CD4-positive, alpha-beta T cell treated with Interleukin-15 for 1 hour (primary cell): ENCODE measurements around the gene VTI1B.
A peak's percentile ranks its signal among the peaks of the same experiment; 100 is the strongest.
"Not testable (repeated sequence)": the region's sequence is repeated elsewhere in the genome, so short reads cannot be mapped to it uniquely, and the experiment has no call there.

Experiments used
- DNase-seq: peaks from one replicate; pipeline ENCODE4 v3.0.0-alpha.2; 2020

The VTI1B gene, protein sequence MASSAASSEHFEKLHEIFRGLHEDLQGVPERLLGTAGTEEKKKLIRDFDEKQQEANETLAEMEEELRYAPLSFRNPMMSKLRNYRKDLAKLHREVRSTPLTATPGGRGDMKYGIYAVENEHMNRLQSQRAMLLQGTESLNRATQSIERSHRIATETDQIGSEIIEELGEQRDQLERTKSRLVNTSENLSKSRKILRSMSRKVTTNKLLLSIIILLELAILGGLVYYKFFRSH

DNA sequence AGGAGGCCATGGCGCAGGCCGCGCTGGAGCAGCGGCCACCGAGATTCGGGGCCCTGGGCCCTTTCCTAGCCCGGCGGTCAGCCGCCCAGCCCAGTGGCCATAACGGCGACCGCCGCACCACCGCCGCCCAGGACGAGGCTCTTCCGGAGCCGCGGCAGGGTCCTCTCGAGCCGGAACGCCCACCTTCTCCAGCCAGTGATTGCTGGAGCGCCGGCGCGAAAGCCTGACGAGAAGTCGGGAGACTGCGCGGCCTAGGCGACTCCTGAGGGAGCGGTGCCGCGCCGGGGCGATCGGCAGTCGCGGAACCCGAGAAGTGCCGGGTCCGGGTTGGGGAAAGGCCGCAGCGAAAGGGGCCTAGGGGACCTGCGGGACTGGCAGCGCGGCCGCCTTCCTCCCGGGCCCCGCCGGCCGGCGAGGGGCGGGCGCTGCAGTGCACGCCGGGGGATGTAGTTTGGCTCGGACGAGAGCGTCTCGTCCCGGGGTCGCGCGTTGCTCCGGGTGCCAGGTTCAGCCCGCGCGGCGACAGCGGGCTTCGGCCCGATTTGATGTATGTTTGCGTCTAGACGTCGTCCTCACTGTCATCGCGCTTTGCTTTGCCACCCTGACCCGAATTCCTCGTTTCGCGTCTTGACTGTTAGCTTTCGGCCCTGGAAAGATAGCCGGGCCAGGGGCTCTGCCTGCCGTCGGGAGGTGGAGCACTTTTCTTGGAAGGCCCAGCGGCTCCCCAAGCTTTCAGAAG, at the start of gene VTI1B:
Gene VTI1B, minus strand, starts transcription at position 153 of the 739 bp plus-strand sequence. Its CDS starts 143 bp downstream, at position 10.
- DNase-seq: peak; percentile 76

- no peak for DNase-seq
Measured at GRCh38 chr14:67722293-67722692, 47.9 kb upstream of the VTI1B start.

- no peak for DNase-seq
Measured at GRCh38 chr14:67721875-67722274, 47.4 kb upstream of the VTI1B start.

GRCh38 chr14:67719866-67720265, 45.4 kb upstream of the VTI1B start:
- no peak for DNase-seq

- DNase-seq: not testable (repeated sequence)
Measured at GRCh38 chr14:67719385-67719784, 45.0 kb upstream of the VTI1B start.

DNA sequence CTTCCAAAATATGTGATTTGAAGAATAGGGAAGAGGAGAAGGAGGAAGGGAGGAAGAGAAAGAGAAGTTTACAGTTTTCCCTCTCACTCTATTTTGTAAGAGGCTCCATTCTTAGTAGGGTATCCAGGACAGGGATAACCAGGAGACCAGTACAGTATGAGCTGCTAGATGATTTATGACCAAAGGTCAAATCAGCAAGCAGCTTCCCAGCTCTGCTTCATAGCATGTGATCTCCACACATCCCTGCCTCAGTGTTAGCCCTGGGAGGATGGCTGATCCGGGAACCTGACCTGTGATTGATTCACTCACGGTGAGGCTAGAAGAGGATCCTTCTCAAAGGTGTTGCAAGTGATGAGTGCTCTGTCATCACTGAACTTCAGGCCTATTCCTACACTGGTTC, 43.8 kb upstream of the VTI1B start:
- DNase-seq: no peak

GRCh38 chr14:67717048-67717447, 42.6 kb upstream of the VTI1B start:
- DNase-seq: no peak

GRCh38 chr14:67710209-67710608, 35.8 kb upstream of the VTI1B start:
- DNase-seq: no peak

DNA sequence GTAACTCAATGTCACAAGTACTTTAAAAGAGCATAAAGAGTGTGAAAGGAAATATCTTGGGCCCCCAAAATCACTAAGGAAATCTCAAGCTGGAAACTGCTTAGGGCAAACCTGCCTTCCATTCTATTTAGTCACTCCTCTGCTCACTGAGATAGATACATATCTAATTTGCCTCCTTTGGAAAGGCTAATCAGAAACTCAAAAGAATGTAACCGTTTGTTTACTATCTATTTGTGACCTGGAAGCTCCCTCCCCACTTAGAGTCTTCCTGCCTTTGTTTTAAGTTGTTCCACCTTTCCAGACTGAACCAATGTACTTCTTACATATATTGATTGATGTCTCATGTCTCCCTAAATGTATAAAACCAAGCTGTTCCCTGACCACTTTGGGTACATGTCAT, 35.4 kb upstream of the VTI1B start:
- DNase-seq: not testable (repeated sequence)

- DNase-seq: not testable (repeated sequence)
Measured at GRCh38 chr14:67709346-67709745, 34.9 kb upstream of the VTI1B start.

GRCh38 chr14:67705211-67705610, 30.8 kb upstream of the VTI1B start:
- no peak for DNase-seq

DNA sequence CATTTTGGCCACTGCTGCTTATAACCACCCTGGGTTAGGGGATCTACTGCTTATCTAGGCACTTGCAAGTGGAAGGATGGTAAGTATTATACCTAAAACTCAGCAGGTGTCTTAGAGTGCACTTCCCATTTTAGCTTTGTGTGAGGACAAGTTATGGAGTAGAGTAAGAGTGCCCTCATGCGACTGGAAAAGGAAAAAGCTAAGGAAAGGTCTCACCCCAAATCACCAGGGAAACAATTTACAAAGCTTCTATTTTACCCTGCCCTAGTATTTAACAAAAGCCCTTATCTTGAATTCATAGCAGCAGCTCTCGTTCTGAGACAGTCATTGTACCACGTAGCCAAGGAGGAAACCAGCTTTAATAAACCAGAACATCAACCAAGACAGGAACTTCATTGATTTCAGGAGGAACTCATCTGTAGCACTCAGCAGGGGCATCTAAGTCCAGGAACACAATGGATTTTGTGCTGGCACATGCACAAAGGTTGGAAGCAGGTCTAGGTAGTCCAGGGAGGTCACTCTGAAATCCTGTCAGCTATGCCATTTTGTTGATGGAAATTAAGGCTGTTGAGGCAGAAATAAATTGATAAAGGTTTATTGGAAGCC, 30.2 kb upstream of the VTI1B start:
- DNase-seq: peak; percentile 24

DNA sequence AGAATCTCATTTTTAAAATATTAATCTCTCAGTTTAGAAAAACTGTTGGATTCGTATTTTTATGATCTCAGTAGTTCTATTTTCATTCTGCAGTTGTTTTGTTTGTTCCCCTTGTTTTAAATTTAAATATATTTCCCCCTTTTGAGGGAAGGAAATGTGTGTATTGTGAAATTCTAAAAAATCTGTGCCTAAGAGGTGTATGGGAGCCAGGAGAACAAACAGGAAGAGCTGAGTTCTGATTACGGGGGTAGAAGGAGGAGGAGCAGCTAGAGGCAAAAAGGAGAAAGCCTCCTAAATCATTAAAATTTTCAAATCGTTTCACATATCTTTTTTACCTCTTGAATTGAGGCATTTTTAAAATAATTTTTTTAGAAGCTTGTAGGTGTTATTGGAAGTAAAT, 29.6 kb upstream of the VTI1B start:
- no peak for DNase-seq

DNA sequence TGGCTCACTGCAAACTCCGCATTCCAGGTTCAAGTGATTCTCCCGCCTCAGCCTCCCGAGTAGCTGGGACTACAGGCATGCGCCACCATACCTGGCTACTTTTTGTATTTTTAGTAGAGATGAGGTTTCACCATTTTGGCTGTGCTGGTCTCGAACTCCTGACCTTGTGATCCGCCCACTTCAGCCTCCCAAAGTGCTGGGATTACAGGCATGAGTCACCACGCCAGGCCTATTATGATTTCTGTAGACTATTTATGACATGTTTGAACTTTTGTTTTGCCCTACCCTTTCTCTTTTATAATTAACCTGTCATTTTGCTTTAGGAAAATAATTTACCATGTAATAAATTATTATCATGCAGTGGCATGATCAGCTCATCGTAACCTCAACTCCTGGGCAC, 27.1 kb upstream of the VTI1B start, which contains the start of gene RDH12:
Gene RDH12, plus strand, starts transcription at position 395 of the 400 bp plus-strand sequence. CDS start 20,757 bp downstream, outside the sequence.
- not testable (repeated sequence) for DNase-seq

GRCh38 chr14:67698179-67698578, 23.7 kb upstream of the VTI1B start:
- DNase-seq: no peak

DNA sequence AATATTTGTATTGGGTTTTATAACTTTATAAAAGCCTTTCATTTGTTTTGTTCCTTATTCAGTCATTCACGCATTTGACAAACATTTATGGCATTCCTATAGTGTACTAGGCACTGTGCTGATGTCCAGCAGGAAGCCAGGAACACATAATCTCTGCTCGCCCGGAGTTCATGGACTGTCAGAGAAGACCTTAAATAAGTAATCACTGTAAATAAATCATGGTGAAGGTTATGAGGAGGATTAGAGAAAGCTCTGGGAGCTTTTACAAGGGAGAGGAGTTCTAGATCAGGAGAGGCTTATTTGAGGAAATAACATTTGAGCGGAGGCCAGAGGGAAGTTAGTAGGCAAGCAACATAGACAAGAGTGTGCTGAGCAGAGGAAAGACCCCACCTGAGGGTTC, 22.6 kb upstream of the VTI1B start:
- no peak for DNase-seq

DNA sequence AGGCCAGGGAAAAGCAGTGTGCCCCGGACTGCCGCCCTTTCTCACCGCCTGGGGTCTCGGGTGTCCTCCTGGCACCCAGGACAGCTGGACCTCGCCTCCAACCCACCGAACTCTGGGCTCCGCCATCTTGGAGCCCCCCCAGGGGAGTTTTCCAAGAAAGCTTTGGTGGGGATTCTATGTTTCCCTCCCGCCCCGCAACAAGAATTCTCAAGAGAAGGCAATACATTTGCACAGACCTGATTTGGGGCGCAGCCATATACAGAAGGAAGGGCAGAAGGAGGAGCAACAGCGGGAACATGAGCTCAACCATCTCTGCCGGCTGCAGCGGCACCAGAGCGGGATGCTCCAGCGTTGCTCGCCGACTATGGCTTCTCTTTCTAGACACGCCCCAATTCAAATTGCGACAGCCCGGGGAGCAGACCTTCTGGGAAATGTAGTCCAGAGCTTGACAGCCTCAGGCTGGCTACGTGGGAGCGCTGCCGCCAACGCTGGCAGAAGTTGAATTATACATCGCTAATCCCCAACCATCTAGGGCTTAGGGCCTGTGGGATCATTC, 21.0 kb upstream of the VTI1B start, which contains the start of gene RDH11:
Gene RDH11, minus strand, starts transcription at position 371 of the 556 bp plus-strand sequence. Its CDS starts 61 bp downstream, at position 310.
- peak; percentile 86 for DNase-seq

DNA sequence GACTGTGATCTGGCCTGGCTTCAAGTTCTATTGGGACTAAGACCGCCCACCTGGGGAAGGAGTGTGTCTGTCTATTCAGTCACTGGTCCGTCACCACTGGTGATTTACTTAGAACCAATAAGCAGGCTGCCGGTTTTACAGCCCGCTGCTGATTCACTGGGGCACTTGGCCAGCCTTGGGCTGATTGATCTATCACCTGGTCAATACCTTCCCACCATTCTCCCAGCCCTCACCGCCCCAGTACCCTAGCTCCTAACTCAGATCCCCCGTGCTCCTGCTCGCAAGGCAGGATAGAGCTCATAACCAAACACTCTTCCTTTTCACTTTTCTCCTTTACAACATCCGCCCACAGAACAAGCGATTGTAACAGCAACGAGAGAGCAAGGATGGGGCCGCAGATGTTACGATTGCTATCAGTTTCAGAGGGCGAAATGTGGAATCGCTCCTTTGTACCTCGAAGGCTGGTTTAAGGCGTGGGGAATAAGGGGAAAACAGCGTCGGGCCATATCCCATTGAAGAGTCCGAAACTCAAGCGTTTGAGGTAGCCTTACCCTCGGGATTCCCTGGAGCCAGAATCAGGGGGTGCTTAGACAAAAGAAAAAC, 20.5 kb upstream of the VTI1B start:
- DNase-seq: peak; percentile 62

GRCh38 chr14:67690011-67690410, 15.6 kb upstream of the VTI1B start:
- no peak for DNase-seq

- DNase-seq: no peak
Measured at GRCh38 chr14:67683842-67684241, 9.4 kb upstream of the VTI1B start.

DNA sequence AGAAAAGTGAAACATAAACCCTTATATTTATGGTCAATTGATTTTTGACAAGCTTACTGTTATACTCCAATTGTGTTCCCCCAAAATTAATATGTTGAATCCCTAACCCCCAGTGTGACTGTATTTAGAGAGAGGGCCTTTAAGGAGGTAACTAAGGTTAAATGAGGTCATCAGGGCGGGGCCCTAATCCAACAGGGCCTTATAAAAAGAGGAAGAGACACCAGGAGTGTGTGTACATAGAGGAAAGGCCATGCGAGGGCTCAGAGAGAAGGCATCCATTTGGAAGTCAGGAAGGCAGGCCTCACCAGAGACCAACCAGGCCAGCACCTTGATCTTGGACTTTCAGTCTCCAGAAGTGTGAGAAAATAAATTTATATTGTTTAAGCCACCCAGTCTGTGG, 6.5 kb upstream of the VTI1B start:
- DNase-seq: peak; percentile 53

DNA sequence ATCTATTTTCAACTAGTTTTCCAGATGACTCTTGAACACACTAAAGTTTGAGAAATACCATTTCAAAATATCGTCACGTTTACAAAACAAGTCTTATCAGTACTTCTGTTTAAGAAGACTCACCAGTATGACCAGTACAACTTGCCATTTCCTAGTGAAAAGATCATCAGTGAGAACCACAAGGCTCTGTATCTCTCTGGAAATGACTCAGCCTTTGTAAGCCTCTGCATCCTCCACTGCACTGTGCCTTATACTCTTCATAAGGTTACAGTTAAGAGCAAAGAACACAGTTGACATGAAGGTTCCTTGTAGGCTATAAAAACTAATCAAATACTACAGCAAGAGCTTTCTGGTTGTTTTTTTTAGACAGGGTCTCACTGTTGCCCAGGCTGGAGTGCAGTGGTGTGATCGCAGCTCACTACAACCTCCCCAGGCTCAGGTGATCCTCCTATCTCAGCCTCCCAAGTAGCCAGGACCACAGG, 5.7 kb upstream of the VTI1B start:
- no peak for DNase-seq

- no peak for DNase-seq
Measured at GRCh38 chr14:67679006-67679405, 4.6 kb upstream of the VTI1B start.
